Ectodermal cell (in vitro differentiated cells): Measurements from ENCODE around the gene TOP2B.

Source experiments
- H3K27ac ChIP-seq: 2 replicates; pipeline ENCODE4 v1.7.0; 2013; ENCODE audit warnings: mild to moderate bottlenecking, low read depth, low read length; ENCODE audit not compliant: insufficient read depth, poor library complexity, severe bottlenecking
- H3K27me3 ChIP-seq: 2 replicates; pipeline ENCODE4 v1.7.0; 2013; ENCODE audit warnings: mild to moderate bottlenecking, low read length; ENCODE audit not compliant: insufficient read depth, control insufficient read depth, poor library complexity, severe bottlenecking
- H3K36me3 ChIP-seq: one replicate; pipeline ENCODE4 v1.7.0; 2013; ENCODE audit warnings: low read length; ENCODE audit not compliant: control insufficient read depth, insufficient read depth
- H3K4me1 ChIP-seq: one replicate; pipeline ENCODE4 v1.7.0; 2013; ENCODE audit warnings: low read length; ENCODE audit not compliant: control insufficient read depth, insufficient read depth
- H3K4me3 ChIP-seq: 2 replicates; pipeline ENCODE4 v1.7.0; 2013; ENCODE audit warnings: low read depth, low read length, control low read depth; ENCODE audit not compliant: insufficient read depth
- H3K9me3 ChIP-seq: 2 replicates; pipeline ENCODE4 v1.7.0; 2013; ENCODE audit warnings: mild to moderate bottlenecking, low read length, moderate library complexity; ENCODE audit not compliant: control insufficient read depth
- WGBS, 2 experiments: methylation state at CpG; one replicate each; pipeline ENCODE4 v1.1.7; 2013; ENCODE audit warnings: missing lambda C conversion rate in 2 of 2; 5-methylcytosine and 5-hydroxymethylcytosine counted together

The TOP2B gene

GRCh38 chr3:25575001-25575400, 89.7 kb downstream of the TOP2B start:
- Histone ChIP-seq H3K9me3 (no peaks in the 10 kb centered on the region), H3K4me1 (no peaks in the 10 kb centered on the region), H3K27me3 (no peaks in the 10 kb centered on the region), H3K4me3 (no peak overlapping the region), H3K36me3 (no peaks in the 10 kb centered on the region), H3K27ac (no peak overlapping the region)
- 94 to 96% methylated on average over 12 of the region's 12 CpGs for WGBS, 2 experiments

DNA sequence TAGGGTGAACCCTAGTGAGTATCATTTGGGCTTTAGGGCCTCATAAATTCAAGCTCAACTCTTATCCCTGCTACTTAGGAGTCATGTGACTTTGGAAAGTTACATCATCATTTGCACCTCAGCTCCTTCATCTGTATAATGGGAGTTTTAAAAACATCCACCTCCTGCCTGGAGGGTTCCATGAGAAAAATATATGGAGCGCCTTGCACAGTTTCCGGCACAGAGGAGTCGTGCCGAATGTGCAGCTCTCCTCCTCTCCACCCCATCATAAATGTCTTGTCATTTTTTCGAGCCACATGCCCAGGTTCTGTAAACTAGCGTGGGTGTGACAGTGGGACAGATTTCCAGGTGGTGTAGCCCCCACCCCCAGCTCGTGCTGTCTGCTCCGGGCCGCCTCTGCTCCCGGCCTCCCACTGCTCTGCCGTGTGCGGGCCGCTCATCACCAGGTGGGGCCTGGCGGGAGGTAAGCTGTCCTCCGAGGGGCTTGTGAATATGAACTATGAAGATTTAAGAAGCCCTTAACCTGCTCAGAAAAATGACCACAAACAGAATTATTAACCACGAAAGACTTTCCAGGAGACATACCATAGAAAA, 90.4 kb downstream of the TOP2B start:
- Histone ChIP-seq H3K27ac (no peak overlapping the region), H3K27me3 (no peaks in the 10 kb centered on the region), H3K9me3 (no peaks in the 10 kb centered on the region), H3K4me1 (no peaks in the 10 kb centered on the region), H3K4me3 (no peak overlapping the region), H3K36me3 (no peaks in the 10 kb centered on the region)
- 90 to 95% methylated on average over 16 of the region's 16 CpGs for WGBS, 2 experiments

DNA sequence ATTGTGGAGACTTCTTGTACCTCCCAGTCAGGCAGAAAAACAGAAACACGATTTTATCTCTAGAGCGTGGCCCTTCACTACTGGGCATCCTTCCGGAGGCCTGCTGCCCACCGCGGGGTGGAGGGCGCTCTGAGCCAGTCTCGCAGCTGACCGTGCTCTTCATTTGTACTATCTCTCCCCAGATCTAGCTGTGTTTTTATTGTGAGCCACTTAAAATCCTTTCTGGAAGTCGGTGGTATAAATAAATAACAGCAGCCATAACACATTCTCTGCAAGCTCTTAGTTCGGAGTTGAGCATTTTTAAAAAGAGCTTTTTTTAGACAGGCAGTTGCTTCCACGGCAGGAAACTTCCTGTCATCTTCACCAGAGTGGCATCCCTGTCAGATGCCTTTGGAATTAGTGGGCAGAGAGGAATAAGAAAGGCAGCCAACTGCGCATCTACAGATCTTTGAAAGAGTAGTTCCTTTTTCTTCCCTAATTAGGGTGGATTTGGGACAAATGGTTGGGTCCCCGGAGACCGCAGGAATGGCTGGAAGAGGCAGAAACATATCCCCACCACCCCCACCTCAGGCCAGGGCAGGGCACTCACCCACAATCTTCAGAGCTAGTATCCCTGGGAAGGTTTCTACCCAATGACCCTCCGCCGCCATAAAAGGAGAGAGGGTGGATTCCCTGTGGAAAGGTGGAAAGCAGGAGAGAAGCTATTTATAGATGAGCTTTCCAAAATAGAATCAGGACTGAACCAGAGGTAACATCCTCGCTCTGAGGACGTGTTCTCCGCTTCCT, 91.1 kb downstream of the TOP2B start:
- no peak overlapping the region for H3K27ac ChIP-seq
- 85 to 86% methylated on average over 18 to 19 of the region's 19 CpGs for WGBS, 2 experiments

DNA sequence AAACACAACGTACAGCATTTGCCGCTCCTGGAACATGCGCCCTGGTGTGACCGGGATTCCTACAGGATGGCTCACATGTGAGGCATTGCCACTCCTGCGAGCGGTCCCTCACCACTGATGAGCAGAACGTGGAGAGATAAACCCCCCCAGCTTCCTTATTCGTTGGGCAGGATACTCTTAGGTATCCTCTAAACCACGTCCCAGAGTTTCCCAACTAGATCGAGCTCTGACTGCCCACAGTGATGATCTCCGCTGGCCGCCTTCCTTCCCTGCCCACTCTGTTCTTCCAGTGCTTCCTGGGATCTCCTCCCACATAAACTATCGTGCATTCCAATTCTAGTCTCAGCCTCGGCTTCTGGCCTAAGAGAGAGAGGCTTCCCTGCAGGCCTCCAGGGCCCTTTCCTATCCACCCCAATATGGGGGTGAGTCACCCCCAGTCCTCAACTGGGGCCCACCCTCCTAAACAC, 91.8 kb downstream of the TOP2B start:
- H3K4me3 ChIP-seq: no peak overlapping the region
- WGBS, 2 experiments: 86 to 88% methylated on average over 14 of the region's 14 CpGs
- no peaks in the 10 kb centered on the region for H3K9me3 ChIP-seq
- no peaks in the 10 kb centered on the region for H3K27me3 ChIP-seq
- H3K36me3 ChIP-seq: no peaks in the 10 kb centered on the region
- H3K27ac ChIP-seq: no peak overlapping the region
- H3K4me1 ChIP-seq: no peaks in the 10 kb centered on the region

More for the DNA sequence above, 91.1 kb downstream of the TOP2B start:
- no peaks in the 10 kb centered on the region for H3K4me1 ChIP-seq
- no peaks in the 10 kb centered on the region for H3K9me3 ChIP-seq
- H3K36me3 ChIP-seq: no peaks in the 10 kb centered on the region
- no peak overlapping the region for H3K4me3 ChIP-seq
- no peaks in the 10 kb centered on the region for H3K27me3 ChIP-seq

DNA sequence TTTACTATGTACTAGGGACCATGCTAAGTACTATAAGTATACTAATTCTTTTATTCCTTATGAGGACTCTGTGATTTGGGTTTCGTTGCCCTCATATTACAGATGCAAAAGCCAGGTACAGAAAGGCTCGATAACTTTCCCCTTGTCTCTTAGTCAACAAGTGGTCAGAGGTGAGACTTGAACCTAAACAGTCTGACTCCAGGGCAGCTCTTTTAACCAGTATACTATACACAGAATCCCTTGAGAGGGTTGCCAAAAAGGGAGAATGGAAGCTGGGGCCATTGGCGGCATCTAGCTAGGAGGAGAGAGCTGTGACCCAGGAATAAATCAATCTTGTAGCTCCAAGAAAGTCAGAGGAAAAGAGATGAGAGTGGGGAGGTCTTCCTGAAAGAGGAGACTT, 92.4 kb downstream of the TOP2B start:
- 92 to 95% methylated on average over 3 of the region's 3 CpGs for WGBS, 2 experiments
- Histone ChIP-seq H3K27me3 (no peaks in the 10 kb centered on the region), H3K4me3 (no peak overlapping the region), H3K36me3 (no peaks in the 10 kb centered on the region), H3K27ac (no peak overlapping the region), H3K4me1 (no peaks in the 10 kb centered on the region), H3K9me3 (no peaks in the 10 kb centered on the region)

- Histone ChIP-seq H3K9me3 (no peaks in the 10 kb centered on the region), H3K27ac (no peak overlapping the region), H3K27me3 (no peaks in the 10 kb centered on the region), H3K36me3 (no peaks in the 10 kb centered on the region), H3K4me3 (no peak overlapping the region), H3K4me1 (no peaks in the 10 kb centered on the region)
- WGBS, 2 experiments: 95 to 97% methylated on average over 6 of the region's 6 CpGs
Measured at GRCh38 chr3:25571285-25571684, 93.4 kb downstream of the TOP2B start.

GRCh38 chr3:25568525-25569078, 96.1 kb downstream of the TOP2B start:
- Histone ChIP-seq H3K27me3 (no peaks in the 10 kb centered on the region), H3K4me1 (no peaks in the 10 kb centered on the region), H3K9me3 (no peaks in the 10 kb centered on the region), H3K4me3 (no peak overlapping the region), H3K36me3 (no peaks in the 10 kb centered on the region), H3K27ac (no peak overlapping the region)
- WGBS, 2 experiments: 93% methylated on average over 10 of the region's 10 CpGs

GRCh38 chr3:25567806-25568524, 96.7 kb downstream of the TOP2B start:
- no peaks in the 10 kb centered on the region for H3K27me3 ChIP-seq
- H3K4me1 ChIP-seq: no peaks in the 10 kb centered on the region
- no peaks in the 10 kb centered on the region for H3K9me3 ChIP-seq
- H3K4me3 ChIP-seq: no peak overlapping the region
- no peak overlapping the region for H3K27ac ChIP-seq
- 92 to 93% methylated on average over 14 of the region's 14 CpGs for WGBS, 2 experiments
- H3K36me3 ChIP-seq: no peaks in the 10 kb centered on the region

- H3K4me1 ChIP-seq: no peaks in the 10 kb centered on the region
- no peak overlapping the region for H3K27ac ChIP-seq
- H3K4me3 ChIP-seq: no peak overlapping the region
- no peaks in the 10 kb centered on the region for H3K9me3 ChIP-seq
- H3K27me3 ChIP-seq: no peaks in the 10 kb centered on the region
- no peaks in the 10 kb centered on the region for H3K36me3 ChIP-seq
- WGBS, 2 experiments: 81% methylated on average over 10 of the region's 10 CpGs
Measured at GRCh38 chr3:25567388-25567787, 97.3 kb downstream of the TOP2B start.

DNA sequence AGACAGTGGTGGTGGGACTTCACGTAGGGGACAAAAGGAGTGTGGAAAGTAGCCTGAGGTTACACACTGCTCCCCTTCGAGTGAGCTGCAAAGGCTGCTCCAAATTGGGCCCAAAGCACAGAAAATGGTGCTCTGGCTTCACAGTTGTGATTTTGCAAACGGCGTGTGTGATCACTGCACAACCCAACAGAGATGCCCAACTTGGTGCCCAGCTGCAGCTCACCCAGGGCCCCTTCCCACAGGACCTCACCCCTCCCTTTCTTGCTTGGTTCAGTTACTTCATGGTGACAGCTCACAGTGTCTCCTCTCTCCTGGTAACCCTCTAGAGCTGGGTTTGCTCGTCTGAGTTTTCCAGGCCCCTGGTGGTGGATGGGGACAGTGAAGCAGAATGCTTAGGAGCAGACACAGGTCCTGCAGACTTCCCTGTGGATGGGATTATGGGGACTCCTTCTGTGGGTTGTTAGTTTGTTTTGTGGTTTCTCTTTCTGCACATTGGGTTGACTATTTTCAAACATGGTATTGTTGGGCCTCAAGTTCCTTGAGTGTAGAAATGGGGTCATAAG, 98.3 kb downstream of the TOP2B start:
- no peaks in the 10 kb centered on the region for H3K36me3 ChIP-seq
- WGBS, 2 experiments: 84 to 88% methylated on average over 5 of the region's 5 CpGs
- no peak overlapping the region for H3K27ac ChIP-seq
- no peaks in the 10 kb centered on the region for H3K9me3 ChIP-seq
- H3K27me3 ChIP-seq: no peaks in the 10 kb centered on the region
- H3K4me3 ChIP-seq: no peak overlapping the region
- H3K4me1 ChIP-seq: no peaks in the 10 kb centered on the region
